ENCODE results near the gene FOXL1.

DNA sequence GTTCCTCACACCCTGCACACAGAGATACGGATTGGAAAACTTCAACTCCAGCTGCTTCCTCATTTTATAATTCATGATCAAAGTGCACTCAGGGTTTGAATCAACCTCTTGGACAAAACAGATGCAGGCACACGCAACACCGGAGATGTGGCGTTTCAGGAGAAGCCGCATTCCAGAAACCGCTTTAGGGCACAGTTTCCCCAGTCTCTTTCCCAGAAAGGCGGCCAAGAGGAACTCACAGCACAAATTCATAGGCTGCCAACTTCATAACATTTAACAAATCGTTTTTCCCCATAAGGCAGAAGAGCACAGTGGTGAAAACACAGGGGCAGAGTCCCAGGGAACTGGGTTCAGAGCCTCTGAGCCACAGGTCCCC is 31.7 kb upstream of the FOXL1 start:
- TF ChIP-seq FOXP2 (optimal IDR thresholded peaks at IDR 0.05; ENCODE audit: borderline replicate concordance, extremely low read depth, extremely low read length, insufficient read depth), result no peak
- no peak for TF ChIP-seq TAF1 (IDR thresholded peaks at IDR 0.05; ENCODE audit: borderline replicate concordance, insufficient read depth, low read length)
- no peak for TF ChIP-seq POLR2AphosphoS5 (IDR thresholded peaks at IDR 0.05; ENCODE audit: low read depth, low read length)
- no peak for TF ChIP-seq SIN3A (IDR thresholded peaks at IDR 0.05; ENCODE audit: borderline replicate concordance, insufficient read depth, low read length)
- TF ChIP-seq, protein P1, sequence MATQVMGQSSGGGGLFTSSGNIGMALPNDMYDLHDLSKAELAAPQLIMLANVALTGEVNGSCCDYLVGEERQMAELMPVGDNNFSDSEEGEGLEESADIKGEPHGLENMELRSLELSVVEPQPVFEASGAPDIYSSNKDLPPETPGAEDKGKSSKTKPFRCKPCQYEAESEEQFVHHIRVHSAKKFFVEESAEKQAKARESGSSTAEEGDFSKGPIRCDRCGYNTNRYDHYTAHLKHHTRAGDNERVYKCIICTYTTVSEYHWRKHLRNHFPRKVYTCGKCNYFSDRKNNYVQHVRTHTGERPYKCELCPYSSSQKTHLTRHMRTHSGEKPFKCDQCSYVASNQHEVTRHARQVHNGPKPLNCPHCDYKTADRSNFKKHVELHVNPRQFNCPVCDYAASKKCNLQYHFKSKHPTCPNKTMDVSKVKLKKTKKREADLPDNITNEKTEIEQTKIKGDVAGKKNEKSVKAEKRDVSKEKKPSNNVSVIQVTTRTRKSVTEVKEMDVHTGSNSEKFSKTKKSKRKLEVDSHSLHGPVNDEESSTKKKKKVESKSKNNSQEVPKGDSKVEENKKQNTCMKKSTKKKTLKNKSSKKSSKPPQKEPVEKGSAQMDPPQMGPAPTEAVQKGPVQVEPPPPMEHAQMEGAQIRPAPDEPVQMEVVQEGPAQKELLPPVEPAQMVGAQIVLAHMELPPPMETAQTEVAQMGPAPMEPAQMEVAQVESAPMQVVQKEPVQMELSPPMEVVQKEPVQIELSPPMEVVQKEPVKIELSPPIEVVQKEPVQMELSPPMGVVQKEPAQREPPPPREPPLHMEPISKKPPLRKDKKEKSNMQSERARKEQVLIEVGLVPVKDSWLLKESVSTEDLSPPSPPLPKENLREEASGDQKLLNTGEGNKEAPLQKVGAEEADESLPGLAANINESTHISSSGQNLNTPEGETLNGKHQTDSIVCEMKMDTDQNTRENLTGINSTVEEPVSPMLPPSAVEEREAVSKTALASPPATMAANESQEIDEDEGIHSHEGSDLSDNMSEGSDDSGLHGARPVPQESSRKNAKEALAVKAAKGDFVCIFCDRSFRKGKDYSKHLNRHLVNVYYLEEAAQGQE (IDR thresholded peaks at IDR 0.05; ENCODE audit: insufficient read depth in 1 of 2, low read depth in 2 of 2, low read length in 2 of 2), result no peak

All from PFSK-1 (cell line).